A673 (cell line): ENCODE data around the gene CDH4. TPM values are rescaled to one million over a fixed set of nuclear protein-coding genes. Genes with fewer than 3 reads are reported as not detected.
A peak's percentile ranks its signal among the peaks of the same experiment; 100 is the strongest.

Experiments
- BruUV-seq: library from RNA; stranded (reverse); fragments of 400-500 nt; replicated peaks from 2 replicates; lab custom pipeline; 2021; lab: Mats Ljungman, UMichigan
- CTCF ChIA-PET: fragments of 300-600 bp; sonication (Branson Sonifier 250); formaldehyde crosslinking; loops from one replicate; lab custom pipeline; 2022; ENCODE audit warnings: antibody characterized with exemption; lab: Charles Lee
- POLR2A ChIA-PET: fragments of 300-600 bp; sonication (Branson Sonifier 250); formaldehyde crosslinking; loops from one replicate; lab custom pipeline; 2022; ENCODE audit warnings: antibody characterized with exemption; ENCODE audit not compliant: low non-redundant PET; lab: Charles Lee
- DNase-seq: peaks from one replicate; pipeline ENCODE4 v3.0.0-alpha.2; 2015; ENCODE audit warnings: low spot score
- H3K27ac ChIP-seq: fragments of 200-600 bp; sonication (generic); 2 replicates; pipeline ENCODE4 v1.5.1; 2016; ENCODE audit warnings: mixed run types, low read depth, mild to moderate bottlenecking, mixed read lengths, antibody characterized with exemption, low read length; ENCODE audit not compliant: poor library complexity, severe bottlenecking
- H3K27me3 ChIP-seq: fragments of 200-600 bp; sonication (generic); replicated peaks from 2 replicates; pipeline ENCODE4 v1.6.1; 2017; ENCODE audit warnings: mixed run types, low read depth, mild to moderate bottlenecking, mixed read lengths, antibody characterized with exemption, low read length; ENCODE audit not compliant: insufficient read depth, poor library complexity
- H3K36me3 ChIP-seq: fragments of 200-600 bp; sonication (generic); 2 replicates; pipeline ENCODE4 v1.6.1; 2016; ENCODE audit warnings: mixed run types, mild to moderate bottlenecking, mixed read lengths, antibody characterized with exemption, low read length; ENCODE audit not compliant: insufficient read depth, poor library complexity, severe bottlenecking
- H3K4me1 ChIP-seq: fragments of 200-600 bp; sonication (generic); 2 replicates; pipeline ENCODE4 v1.6.1; 2017; ENCODE audit warnings: mixed run types, mild to moderate bottlenecking, mixed read lengths, antibody characterized with exemption, low read length; ENCODE audit not compliant: insufficient read depth, poor library complexity, severe bottlenecking
- H3K4me3 ChIP-seq: fragments of 200-600 bp; sonication (generic); 2 replicates; pipeline ENCODE4 v1.5.1; 2016; ENCODE audit warnings: low read depth, mixed run types, mild to moderate bottlenecking, mixed read lengths, low read length; ENCODE audit not compliant: poor library complexity, severe bottlenecking
- H3K9me3 ChIP-seq: fragments of 200-600 bp; sonication (generic); 2 replicates; pipeline ENCODE4 v1.6.1; 2016; ENCODE audit warnings: mixed run types, low read depth, mild to moderate bottlenecking, mixed read lengths, antibody characterized with exemption, low read length; ENCODE audit not compliant: poor library complexity, severe bottlenecking
- EZH2 ChIP-seq: fragments of 200-600 bp; sonication (generic); IDR thresholded peaks from 2 replicates; pipeline ENCODE4 v1.6.1; 2017; ENCODE audit warnings: borderline replicate concordance, low read depth, mild to moderate bottlenecking, mixed read lengths, antibody characterized with exemption, low read length; ENCODE audit not compliant: poor library complexity, severe bottlenecking
- intact Hi-C: fragments of 100-400 bp; cut with micrococcal nuclease; formaldehyde crosslinking; loops from one replicate; pipeline ENCODE4 v1.10.0; 2022; ENCODE audit not compliant: unreplicated experiment
- total RNA-seq: library from RNA; stranded (reverse); gene quantifications from 2 replicates; pipeline ENCODE4 v1.2.3, GENCODE V29; 2021
- TF ChIP-seq, protein P1 (sequence below): fragments of 300-800, 200-600 bp; sonication (generic); conservative IDR thresholded peaks from 2 replicates; pipeline ENCODE4 v1.5.1; 2017; ENCODE audit warnings: low read depth, mild to moderate bottlenecking, antibody characterized with exemption, low read length, moderate library complexity, mixed read lengths

The CDH4 gene
- total RNA-seq, 1 experiment from 2014 or later, result 8.3 TPM

DNA sequence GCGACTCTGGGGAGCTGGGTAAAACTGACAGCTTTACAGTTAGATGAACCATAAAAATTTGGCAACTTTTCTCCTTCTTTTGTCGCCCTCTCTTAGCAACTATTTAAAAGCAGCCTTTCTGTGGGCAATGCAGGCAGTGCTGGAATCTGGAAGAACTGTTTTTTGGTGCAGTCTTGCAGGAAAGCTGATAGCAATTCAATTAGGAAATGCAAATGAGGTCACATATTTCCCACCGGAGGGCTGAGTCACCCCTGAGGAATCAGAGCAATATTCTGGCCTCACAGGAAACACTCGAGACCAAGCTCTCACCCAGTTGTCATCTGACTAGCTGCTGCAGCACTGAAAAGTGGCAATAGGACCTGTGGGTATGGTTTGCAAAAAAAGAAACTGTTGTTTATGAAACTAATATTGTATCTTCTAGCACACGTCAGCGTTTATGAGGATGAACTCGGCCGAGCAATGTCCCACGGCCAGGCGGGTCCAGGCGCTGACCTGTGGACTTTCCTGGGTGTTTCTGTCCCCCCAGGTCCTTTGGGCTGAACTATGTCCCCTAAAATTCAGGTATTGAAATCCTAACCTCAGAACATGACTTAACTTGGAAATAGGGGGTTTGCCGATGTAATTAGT lies 501.4 kb downstream of the CDH4 start:
- Histone ChIP-seq H3K4me1 (peaks cover 8% of the 10 kb centered on the region), H3K27me3 (no peaks in the 10 kb centered on the region), H3K9me3 (peaks cover 11% of the 10 kb centered on the region), H3K4me3 (no peak overlapping the region), H3K27ac (no peak overlapping the region), H3K36me3 (no peaks in the 10 kb centered on the region)
- DNase-seq, result peak; percentile 71
- intact Hi-C loops, result no loop called here
- CTCF ChIA-PET, result no interaction called here
- no peak for TF ChIP-seq EZH2
- TF ChIP-seq, protein P1, sequence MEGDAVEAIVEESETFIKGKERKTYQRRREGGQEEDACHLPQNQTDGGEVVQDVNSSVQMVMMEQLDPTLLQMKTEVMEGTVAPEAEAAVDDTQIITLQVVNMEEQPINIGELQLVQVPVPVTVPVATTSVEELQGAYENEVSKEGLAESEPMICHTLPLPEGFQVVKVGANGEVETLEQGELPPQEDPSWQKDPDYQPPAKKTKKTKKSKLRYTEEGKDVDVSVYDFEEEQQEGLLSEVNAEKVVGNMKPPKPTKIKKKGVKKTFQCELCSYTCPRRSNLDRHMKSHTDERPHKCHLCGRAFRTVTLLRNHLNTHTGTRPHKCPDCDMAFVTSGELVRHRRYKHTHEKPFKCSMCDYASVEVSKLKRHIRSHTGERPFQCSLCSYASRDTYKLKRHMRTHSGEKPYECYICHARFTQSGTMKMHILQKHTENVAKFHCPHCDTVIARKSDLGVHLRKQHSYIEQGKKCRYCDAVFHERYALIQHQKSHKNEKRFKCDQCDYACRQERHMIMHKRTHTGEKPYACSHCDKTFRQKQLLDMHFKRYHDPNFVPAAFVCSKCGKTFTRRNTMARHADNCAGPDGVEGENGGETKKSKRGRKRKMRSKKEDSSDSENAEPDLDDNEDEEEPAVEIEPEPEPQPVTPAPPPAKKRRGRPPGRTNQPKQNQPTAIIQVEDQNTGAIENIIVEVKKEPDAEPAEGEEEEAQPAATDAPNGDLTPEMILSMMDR, result no peak
- BruUV-seq, result no TSS peak
- POLR2A ChIA-PET, result no interaction called here

DNA sequence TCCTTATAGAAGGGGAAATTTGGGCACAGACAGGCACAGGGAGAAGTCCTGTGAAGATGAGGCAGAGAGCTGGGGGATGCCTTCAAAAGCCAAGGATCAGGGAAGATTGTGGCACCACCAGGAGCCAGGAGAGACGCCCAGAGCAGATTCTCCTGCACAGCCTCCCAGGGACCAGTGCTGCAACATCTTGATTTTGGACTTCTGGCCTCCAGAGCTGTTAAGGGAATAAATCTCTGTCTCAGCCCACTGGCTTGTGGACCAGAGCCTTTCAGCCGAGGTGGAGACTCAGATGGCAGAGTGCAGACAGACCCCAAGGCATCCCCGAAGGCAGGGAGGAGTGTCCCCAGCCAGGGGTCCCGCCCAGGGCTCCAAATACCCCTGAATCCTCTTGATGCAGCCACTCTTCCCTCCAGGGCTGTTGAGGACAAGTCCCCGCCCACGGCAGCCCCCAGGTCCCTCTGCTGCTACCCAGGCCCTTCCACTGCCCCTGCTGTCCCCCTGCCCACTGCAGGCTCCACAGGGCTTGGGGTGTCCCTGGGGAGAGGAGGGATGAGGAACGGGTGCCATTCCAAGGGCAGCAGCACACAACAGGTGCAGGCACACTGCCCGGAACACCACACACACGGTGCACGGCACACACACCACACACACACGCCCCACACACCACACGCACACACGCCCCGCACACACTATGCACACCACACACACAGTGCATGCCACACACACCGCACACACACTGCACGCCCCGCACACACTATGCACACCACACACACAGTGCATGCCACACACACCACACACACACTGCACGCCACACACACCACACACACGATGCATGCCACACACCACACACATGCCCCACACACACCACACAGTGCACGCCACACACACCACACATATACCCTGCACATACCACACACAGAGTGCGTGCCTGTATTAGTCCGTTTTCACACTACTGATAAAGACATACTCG lies 502.2 kb downstream of the CDH4 start:
- TF ChIP-seq, protein P1, result no peak
- TF ChIP-seq EZH2, result no peak
- POLR2A ChIA-PET, result no interaction called here
- Histone ChIP-seq H3K36me3 (no peaks in the 10 kb centered on the region), H3K27ac (no peak overlapping the region), H3K27me3 (no peaks in the 10 kb centered on the region), H3K4me1 (peaks cover 8% of the 10 kb centered on the region), H3K9me3 (peaks cover 11% of the 10 kb centered on the region), H3K4me3 (no peak overlapping the region)
- intact Hi-C loops, result no loop called here
- no peak for DNase-seq
- CTCF ChIA-PET, result no interaction called here
- no TSS peak for BruUV-seq

DNA sequence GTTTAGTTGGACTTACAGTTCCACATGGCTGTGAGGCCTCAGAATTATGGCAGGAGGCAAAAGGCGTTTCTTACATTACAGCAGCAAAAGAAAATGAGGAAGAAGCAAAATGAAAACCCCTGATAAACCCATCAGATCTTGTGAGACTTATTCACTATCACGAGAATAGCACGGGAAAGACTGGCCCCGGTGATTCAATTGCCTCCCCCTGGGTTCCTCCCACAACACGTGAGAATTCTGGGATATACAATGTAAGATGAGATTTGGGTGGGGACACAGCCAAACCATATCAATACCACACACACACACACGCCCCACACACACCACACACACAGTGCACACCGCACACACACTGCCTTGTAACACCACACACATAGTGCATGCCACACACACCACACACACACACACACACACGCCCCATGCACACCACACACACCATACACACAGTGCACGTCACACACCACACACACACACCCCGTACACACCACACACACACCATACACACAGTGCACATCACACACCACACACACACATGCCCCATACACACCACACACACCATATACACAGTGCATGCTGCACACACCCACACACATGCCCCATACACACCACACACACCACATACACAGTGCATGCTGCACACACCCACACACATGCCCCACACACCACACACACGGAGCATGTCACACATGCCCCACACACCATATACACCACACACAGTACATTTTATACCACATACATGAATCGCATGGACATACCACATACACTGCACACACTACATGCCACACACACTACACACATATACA lies 503.1 kb downstream of the CDH4 start:
- CTCF ChIA-PET, result no interaction called here
- BruUV-seq, result no TSS peak
- POLR2A ChIA-PET, result no interaction called here

More for the DNA sequence above, 503.1 kb downstream of the CDH4 start:
- Histone ChIP-seq H3K36me3 (no peaks in the 10 kb centered on the region), H3K27ac (no peak overlapping the region), H3K9me3 (peaks cover 8% of the 10 kb centered on the region), H3K4me3 (no peak overlapping the region), H3K27me3 (peaks cover 7% of the 10 kb centered on the region), H3K4me1 (peaks cover 8% of the 10 kb centered on the region)
- intact Hi-C loops, result no loop called here
- TF ChIP-seq EZH2, result no peak
- TF ChIP-seq, protein P1, result no peak
- no peak for DNase-seq
